ENCODE data around the gene SLC25A41.
A peak's percentile ranks its signal among the peaks of the same experiment; 100 is the strongest.
"Not testable (repeated sequence)": the region's sequence is repeated elsewhere in the genome, so short reads cannot be mapped to it uniquely, and the experiment has no call there.

Gene SLC25A41

DNA sequence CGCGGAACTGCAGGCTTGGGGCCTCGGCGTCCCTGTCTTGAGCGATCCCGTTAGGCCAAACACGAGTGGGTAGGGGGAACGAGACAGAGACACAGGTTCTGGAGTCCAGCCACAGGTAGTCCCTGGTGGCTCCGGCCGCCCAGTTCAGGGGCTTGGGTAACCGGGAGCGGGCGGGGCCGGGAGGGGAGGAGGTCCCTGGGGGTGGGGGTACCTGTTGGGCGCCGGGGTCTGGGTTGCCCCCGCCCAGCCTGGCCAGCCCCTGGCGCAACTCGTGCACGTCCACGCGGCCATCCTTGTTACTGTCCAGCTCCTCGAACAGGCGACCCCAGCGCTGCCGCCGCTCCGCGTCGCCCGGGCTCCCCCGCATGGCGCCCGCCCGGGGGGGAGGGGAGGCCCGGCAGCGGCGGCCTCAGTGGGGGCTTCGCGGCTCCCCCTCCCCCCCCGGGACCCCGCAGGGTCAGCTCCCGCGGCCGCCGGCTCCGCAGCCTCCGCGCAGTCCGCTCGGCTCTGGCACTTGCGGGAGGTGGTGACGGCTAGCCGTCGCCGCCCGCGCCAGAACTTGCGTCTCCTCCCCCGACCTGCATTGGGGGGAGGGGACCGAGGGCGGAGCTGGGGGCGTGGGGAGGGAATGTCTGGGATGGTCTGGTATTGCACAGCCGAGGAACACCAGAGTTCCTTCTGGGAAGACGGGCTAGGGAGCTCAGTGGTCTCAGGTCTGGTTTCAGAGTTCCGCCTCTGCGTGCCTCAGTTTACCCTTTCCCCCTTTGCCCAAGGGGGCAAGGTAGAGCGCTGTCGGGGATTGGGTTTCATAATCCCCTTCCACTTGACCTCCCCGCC lies 25.9 kb upstream of the SLC25A41 start, which contains the start of gene SLC25A23:
Gene SLC25A23, minus strand, starts transcription at position 531 of the 837 bp plus-strand sequence. Its CDS starts 164 bp downstream, at position 367.
- DNase-seq = peak; percentile 35

DNA sequence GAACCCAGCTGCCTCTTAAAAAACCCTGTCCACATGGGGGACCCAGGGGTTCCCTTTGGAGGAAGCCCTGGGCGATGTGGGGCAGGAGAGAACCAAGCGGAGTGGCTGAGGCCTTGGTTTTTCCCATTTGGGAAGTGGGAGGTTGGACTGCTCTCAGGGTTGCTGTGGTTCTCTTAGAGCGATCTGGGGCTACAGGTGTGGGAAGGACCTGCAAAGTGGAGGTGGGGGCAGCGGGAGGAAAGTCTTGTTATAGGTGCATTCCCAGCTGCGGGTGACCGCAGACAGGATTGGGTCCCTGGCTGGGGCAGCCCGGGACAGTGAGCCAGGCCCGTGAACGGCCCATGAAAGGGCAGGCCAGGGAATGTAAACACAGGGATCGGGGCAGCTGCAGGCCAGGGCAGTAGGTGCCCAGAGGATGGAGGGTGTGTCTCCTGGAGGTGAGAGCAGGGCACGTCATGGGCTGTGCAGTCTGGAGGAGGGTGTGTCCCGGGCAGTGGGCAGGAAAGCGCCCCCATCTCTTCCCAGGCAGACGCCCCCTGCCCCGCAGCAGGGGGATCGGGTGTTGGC lies 25.2 kb upstream of the SLC25A41 start:
- no peak for DNase-seq

DNA sequence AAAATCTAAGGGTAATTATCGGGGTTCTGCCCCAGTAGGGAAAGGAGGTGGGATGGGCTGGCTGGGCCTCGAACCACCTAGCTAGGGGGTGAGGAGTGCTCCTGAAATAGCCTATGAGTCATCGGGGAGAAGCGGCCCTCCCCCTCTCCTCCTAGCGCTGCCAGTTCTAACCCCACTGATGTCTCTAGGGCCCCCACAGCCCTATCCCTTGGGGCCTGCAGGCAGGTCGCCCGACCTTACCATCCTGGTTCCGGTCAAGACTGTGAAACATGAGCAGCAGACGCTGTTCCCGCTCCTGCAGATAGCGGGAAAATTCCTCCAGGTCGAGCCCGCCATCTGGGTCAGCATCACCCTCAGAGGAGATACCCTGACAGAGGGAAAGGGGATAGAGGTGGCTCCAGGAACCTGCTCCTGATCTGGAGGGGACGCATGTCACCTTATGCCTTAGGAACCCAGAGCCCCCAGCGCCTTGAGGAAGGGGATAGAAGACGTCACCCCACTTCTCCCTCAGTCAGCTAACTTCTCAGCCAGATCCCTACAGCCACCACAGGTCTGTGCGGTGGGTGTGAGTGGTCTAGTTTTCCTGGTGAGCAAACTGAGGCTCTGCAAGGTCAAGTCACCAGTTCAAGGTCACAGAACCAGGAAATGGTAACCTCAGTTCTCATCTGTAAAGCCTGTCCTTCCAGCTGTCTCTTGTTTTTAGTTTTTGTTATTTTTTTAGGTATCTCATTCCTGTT lies 24.6 kb upstream of the SLC25A41 start:
- no peak for DNase-seq

DNA sequence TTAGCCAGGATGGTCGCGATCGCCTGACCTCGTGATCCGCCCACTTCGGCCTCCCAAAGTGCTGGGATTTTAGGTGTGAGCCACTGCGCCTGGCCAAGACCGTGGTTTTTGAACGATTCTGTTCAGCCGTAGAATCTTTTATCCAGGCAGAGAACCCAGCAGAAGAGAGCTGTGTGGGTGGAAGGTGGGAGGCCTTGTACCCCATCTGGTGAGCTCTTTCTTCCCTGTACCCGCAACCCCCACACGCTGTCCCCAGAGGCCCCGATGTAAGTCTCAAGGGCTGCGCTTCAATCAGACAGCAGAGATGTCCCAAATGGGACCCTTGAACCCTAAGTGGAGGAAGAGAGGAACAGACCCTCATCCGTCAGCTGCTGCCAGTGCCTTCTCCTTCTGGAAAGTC lies 22.4 kb upstream of the SLC25A41 start:
- no peak for DNase-seq

DNA sequence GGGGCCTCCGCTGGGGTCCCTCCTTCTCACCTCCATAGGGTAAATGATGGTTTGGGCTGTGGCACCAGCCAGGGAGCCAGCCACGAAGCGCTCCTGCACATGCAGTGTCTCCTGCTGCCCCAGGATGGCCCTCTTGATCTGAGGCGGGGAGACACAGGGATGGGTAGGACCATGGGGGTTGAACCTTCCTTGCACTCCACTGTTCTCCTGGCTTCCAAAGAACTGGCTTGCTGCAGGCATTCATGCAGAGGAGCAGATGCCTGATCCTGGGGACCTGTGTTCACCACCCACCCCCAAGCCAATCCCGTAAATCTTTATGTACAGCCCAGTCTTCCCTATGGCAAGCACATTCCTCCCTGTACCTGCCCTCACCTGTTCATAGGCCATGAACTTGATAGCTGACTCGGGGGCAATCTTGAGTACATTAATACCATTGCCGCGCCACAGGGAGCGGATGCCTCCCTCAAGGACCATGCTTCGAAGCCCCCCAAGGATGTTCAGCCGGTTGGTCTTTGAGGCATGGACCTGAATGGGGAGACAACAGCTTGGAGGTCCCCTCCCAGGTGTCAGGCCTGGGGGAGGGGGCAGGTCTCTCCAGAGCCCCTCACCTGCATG lies 20.5 kb upstream of the SLC25A41 start:
- no peak for DNase-seq

DNA sequence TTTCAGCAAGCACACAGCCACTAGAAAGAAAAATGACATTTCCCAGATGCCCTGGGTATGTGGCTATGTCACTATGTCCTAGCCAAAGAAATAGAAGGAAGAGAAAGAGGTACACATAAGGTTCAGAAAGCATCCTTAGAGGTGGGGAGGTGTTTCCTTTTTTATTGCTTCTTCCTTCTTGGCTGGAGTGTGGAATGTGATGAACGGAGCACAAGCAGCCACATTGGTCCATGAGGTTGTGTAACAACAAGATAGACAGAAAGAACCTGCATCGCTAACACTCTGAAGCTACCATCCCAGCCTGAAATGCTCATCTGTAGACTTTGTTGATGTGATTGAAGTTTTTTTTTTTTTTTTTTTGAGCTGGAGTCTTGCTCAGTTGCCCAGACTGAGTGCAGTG lies 19.3 kb upstream of the SLC25A41 start:
- no peak for DNase-seq

DNA sequence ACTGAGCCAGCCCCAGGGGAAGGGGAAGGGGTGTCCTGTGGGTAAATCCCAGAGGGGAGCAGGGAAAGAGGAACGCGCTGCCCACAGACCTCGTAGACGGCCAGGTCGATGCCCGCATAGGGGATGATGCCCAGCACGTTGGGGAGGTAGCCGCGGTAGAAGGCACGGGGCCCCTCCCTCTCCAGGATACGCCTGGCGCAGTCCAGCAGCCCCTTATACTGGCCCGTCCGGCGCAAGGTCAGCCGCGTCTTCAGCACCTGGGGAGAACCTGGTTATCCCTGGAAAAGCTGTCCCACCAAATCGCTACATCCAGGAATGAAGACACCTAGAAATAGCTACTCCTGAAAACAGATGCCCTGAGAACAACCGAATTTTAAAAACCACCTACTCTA lies 18.7 kb upstream of the SLC25A41 start:
- no peak for DNase-seq

DNA sequence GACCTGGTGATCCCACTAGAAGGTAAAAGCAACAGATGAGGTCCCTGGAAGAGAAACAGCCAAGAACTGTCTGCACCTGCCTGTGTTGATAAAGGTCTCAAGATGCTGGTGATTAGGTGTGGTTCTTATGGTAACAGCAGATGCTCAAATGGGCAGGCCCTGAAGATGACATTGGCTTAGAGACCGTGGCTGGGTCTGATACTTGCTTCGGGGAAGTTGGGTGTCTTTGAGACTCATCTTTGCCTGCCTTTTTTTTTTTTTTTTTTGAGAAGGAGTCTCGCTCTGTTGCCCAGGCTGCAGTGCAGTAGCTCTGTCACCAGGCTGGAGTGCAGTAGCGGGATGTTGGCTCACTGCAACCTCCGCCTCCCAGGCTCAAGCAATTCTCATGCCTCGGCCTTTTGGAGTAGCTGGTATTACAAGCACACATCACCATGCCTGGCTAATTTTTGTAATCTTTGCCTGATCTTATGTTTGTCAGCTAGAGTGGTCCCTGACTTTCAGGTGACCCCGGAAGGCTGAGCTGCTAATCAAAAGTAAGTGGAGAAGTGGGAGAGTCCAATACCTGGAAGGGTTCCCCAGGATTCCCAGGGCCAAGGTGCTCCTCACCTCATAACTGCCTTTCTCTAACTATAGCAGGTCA lies 18.1 kb upstream of the SLC25A41 start:
- DNase-seq = no peak

DNA sequence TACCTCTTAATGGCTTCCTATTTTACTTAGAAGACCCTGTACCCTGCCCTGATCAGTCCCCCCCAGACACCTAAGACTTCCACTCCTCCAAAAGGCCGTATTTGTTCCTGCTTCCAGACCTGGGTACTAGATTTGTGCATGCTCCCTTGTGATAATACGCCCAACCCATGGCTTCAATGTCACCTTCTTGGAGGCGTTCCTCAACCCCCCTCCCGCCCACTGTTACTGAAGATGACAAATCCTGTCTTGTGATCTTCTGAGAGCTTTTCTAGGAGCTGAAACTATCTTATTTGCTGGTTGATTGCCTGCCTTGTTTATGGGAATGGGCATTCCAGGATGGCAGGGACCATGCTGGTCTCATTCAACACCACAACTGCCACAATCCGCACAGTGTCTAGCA lies 16.6 kb upstream of the SLC25A41 start:
- DNase-seq = no peak

DNA sequence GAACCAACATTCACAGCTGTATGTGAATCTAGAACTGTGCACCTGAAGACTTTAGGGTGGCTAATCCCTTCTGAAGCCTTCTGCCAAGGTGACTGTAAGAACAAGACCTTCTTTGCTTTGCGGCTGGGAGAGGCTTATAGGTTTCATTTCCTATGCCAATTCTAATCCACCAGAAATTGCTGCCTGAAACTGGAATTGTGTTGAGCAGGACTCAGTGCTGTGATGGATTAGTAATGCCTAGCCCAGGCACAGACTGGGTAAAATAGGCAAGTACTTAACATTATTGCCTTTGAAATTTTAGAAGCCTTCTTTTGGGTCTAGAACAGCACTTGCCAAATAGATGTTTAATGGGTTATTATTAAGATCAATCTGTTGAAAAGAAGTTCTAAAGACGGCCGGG lies 14.5 kb upstream of the SLC25A41 start:
- no peak for DNase-seq

DNA sequence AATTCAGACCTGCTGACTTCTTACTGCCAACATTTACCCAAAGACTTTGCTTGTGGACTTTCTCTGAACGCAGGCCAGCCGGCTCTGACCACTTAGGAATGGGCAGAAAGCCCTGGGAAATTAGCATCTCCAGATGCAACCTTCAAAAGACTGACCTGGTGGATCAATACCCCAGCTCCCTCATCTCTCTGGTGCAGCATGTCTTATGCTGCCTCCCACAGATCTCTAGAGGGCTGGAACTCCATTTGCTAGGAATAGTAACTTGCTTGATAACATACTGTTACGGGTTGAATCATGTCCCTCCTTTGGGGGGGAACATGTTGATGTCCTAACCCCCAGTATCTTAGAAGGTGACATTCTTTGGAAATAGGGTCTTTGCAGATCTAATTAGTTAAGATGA lies 12.9 kb upstream of the SLC25A41 start:
- no peak for DNase-seq

DNA sequence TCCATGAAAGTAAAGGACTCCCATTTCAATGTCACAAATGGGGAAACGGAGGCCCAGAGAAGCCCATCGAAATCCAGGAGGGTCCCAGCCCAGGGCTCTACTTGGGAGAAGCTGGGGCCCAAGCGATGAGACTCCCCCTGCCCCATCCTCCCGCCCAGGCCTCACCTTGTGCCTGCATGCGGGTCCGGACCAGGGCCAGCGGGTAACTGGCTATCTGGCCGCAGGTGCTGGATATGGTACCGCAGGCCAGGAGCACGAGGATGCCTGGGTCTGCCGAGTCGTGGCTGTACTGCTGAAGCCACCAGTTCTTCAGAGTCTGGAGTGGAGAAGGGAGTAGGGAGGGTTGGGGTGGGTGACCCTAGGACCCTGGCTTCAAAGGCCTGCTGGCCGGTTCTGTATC lies 10.4 kb upstream of the SLC25A41 start:
- DNase-seq = no peak

DNA sequence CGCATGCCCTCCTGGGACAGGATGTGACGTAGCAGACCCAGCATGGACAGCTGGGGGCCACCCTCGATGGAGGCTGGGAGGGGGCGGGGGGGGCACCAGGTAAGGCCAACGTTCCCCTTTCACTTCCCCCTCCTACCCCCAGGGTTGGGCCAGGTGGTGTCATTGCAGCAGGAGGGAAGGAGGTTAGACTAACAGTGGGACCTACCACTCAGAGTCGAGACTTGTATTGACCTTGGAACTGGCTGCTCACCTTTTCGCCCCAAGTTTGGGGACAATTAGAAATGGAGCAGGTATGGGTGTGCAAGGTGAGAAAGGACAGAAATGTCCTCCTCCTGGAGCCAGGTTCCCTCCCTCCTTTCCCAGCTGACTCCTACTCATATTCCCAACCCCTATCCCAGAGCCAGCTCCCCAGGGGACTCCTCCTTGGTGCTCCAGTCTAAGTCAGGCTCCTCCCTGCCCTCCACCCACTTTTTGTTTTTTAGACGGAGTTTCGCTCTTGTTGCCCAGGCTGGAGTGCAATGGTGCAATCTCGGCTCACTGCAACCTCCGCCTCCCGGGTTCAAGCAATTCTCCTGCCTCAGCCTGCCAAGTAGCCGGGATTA lies 8.6 kb upstream of the SLC25A41 start:
- no peak for DNase-seq

DNA sequence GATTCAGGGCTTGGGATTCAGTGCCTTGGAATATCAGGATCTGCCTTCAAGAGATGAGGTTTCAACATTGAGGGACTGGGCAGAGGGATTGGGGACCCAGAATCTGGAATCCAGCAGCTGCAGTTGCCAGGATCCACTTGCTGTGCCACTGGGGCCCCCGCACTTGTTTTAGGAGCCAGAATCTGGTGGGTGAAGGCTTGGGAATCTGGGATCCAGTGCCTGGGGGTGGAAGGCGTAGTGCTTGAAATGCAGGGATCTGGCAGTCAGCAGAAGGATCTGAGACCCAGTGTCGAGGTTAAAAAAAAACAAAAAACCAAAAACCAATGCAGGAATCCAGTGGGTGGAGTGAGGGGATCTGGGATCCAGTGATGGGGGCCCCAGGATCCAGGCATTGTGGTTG lies 7.3 kb upstream of the SLC25A41 start:
- no peak for DNase-seq

DNA sequence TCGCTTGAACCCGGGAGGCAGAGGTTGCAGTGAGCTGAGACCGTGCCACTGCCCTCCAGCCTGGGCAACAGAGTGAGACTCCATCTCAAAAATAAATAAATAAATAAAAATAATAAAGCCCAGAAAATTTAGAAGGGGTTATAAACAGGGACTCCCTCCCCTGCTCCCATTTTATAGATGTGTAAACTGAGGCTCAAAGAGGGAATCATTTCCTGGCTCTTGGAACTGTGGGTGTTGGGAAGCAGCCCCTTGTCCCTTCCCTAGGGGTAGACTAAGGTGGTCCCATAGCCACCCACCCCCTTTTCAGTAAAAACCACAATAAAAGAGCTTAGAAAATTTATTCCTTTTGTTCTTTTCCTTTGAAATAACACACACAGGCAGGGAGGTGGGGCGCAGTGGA lies 6.2 kb upstream of the SLC25A41 start:
- no peak for DNase-seq

DNA sequence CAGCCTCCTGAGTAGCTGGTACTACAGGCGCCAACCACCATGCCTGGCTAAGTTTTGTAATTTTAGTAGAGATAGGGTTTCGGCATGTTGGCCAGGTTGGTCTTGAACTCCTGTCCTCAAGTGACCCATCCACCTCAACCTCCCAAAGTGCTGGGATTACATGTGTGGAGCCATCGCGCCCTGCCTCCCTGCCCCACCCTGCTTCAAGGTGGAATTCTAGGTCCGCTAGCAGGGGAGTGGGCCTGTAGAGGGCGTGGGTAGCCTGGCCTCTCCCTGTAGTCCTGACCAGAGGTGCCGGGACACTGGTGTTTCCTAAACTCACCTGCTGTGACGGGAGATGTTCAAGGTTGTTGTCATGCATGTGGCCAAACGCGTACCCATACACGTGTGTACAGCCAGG lies 398 bp downstream of the SLC25A41 start:
- DNase-seq = no peak

DNA sequence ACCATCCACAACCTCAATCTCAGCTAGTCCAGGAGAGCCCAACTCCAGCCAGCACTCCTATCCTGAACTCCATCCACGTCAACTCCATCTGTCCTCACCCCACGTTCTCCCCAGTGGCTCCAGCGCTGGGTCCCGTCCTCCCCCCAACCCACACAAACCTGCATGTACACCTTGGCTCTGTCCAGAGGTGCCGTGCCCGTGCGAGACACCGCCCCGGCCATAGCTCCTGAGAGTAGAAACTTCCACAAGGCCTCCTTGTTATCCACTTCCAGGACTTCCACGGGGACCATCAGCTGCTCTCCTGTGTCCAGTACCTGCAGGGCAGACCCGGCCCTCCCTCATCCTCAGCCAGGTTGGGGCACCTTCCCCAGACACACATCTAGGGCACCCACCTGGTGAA lies 1.7 kb downstream of the SLC25A41 start:
- DNase-seq = no peak

DNA sequence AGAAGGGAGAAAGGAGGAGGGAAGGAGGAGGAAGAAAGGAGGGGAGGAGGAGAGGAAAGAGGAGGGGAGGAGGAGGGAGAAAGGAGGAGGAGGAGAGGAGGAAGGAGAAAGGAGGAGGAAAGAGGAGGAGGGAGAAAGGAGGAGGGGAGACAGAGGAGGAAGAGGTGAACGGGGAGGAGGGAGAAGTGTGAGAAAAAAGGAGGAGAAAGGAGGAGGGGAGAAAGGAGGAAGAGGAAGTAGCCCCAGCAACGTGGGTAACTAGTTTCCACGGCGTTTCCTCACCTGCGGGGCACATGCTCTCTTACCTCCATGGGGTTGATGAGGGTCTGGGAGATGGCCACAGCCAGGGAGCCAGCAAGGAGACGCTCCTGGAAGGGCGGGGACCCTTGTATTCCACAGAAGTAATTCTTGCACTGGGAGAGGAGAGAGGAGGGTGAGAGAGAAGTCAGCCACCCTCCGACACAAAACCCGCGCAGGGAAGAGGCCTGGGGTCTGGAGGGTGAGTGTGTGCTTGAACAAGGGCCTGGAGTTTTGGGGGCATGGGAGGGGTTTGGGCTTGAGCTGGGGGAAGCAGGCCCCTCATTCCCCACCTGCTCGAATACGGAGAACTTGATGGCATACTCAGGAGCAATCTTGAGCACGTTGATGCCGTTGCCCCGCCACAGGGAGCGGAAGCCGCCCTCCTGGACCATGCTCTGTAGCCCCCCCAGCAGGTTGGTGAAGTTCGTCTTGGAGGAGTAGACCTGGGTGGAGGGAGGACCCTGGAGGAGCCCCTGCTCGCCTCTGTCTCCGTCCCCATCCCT lies 3.9 kb downstream of the SLC25A41 start:
- no peak for DNase-seq

DNA sequence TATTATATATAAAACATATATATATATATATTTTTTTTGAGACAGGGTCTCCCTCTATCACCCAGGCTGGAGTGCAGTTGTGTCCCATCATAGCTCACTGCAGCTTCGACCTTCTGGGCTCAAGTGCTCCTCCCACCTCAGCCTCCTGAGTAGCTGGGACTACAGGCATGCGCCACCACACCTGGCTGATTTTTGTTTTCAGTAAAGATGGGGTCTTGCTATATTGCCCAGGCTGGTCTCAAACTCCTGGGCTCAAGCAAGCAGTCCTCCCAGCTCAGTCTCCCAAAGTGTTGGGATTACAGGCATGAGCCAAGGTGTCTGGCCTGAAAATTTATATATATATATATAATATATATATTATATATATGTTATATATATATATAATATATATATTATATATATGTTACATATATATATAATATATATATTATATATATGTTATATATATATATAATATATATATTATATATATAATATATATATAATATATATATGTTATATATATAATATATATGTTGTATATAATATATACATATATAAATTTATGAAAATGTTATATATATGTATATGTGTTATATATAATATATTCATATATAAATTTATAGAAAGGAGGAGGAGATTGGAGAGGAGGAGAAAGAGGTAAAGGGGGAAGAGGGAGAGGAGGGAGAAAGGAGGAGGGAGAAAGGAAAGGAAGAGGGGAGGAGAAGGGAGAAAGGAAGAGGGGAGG lies 4.7 kb downstream of the SLC25A41 start:
- DNase-seq = not testable (repeated sequence)

DNA sequence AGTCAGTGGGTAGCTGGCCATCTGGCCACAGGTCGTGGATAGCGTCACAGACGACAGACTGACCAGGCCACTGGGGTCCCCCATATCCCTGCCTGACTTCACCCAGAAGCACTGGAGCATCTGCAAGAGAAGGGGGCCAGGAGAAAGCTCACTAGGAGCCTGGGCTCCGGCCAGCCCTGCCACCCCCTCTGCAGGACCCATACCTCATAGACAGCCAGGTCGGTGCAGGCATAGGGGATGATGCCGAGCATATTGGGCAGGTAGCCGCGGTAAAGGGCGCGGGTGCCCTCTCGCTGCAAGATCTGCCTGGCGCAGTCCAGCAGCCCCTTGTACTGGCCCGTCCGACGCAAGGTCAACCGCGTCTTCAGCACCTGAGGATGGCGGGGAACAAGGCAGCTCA lies 6.4 kb downstream of the SLC25A41 start:
- DNase-seq = no peak
